HG02938 (cell line): Measurements from ENCODE around the gene MTA3.
"Not testable (repeated sequence)": the region's sequence is repeated elsewhere in the genome, so short reads cannot be mapped to it uniquely, and the experiment has no call there.

Experiments used
- ATAC-seq: cut with Tn5 transposase; IDR thresholded peaks from one replicate; pipeline ENCODE4 v1.9.1; 2021; ENCODE audit warnings: mild to moderate bottlenecking, moderate library complexity; ENCODE audit not compliant: unreplicated experiment

Gene MTA3

GRCh38 chr2:42568401-42569115 lies at the start of gene MTA3:
Gene MTA3 (plus strand): TSS chr2:42568632. CDS start chr2:42568746, 114 bp downstream.
- ATAC-seq: no peak

GRCh38 chr2:42519624-42520023 lies 48.8 kb upstream of the MTA3 start:
- no peak for ATAC-seq

GRCh38 chr2:42522035-42522434 lies 46.4 kb upstream of the MTA3 start:
- ATAC-seq: no peak

- no peak for ATAC-seq
These were observed 45.1 kb upstream of the MTA3 start for GRCh38 chr2:42523341-42523740.

- no peak for ATAC-seq
These were observed 36.0 kb upstream of the MTA3 start for GRCh38 chr2:42532397-42532796.

GRCh38 chr2:42537493-42537892 lies 30.9 kb upstream of the MTA3 start:
- ATAC-seq: no peak

- no peak for ATAC-seq
These were observed 25.6 kb upstream of the MTA3 start for GRCh38 chr2:42542871-42543270.

- no peak for ATAC-seq
These were observed 23.3 kb upstream of the MTA3 start for GRCh38 chr2:42545023-42545721.

GRCh38 chr2:42545841-42546390 lies 22.5 kb upstream of the MTA3 start:
- no peak for ATAC-seq

GRCh38 chr2:42547014-42547413 lies 21.4 kb upstream of the MTA3 start:
- ATAC-seq: no peak

GRCh38 chr2:42547446-42548295 lies 20.8 kb upstream of the MTA3 start:
- no peak for ATAC-seq

- ATAC-seq: no peak
These were observed 17.6 kb upstream of the MTA3 start for GRCh38 chr2:42550870-42551269.

- no peak for ATAC-seq
These were observed 14.0 kb upstream of the MTA3 start for GRCh38 chr2:42554392-42554791.

- ATAC-seq: no peak
These were observed 12.0 kb upstream of the MTA3 start for GRCh38 chr2:42556315-42556890.

GRCh38 chr2:42557306-42557705 lies 11.1 kb upstream of the MTA3 start:
- ATAC-seq: no peak

- ATAC-seq: no peak
These were observed 9.6 kb upstream of the MTA3 start for GRCh38 chr2:42558827-42559226.

GRCh38 chr2:42560133-42560532 lies 8.3 kb upstream of the MTA3 start:
- ATAC-seq: not testable (repeated sequence)

GRCh38 chr2:42560899-42561298 lies 7.5 kb upstream of the MTA3 start:
- ATAC-seq: no peak

GRCh38 chr2:42562474-42563144 lies 5.8 kb upstream of the MTA3 start:
- ATAC-seq: no peak

- ATAC-seq: no peak
These were observed 2.4 kb upstream of the MTA3 start for GRCh38 chr2:42566025-42566424.
